KMS-11 (cell line): Measurements from ENCODE around the gene CGA.

Experiments
- H2AFZ ChIP-seq: fragments of 200-600 bp; sonication (generic); 2 replicates; pipeline ENCODE4 v1.6.1; 2016; ENCODE audit warnings: antibody characterized with exemption, mixed run types, low read depth
- H3K27ac ChIP-seq: fragments of 200-600 bp; sonication (generic); 2 replicates; pipeline ENCODE4 v1.6.1; 2016; ENCODE audit warnings: mild to moderate bottlenecking, mixed run types
- H3K27me3 ChIP-seq: fragments of 200-600 bp; sonication (generic); 2 replicates; pipeline ENCODE4 v1.6.1; 2017; ENCODE audit warnings: mild to moderate bottlenecking, low read depth, mixed run types, moderate library complexity; ENCODE audit not compliant: insufficient read depth
- H3K36me3 ChIP-seq: fragments of 200-600 bp; sonication (generic); 2 replicates; pipeline ENCODE4 v1.6.1; 2017; ENCODE audit warnings: mild to moderate bottlenecking, mixed run types; ENCODE audit not compliant: insufficient read depth
- H3K4me1 ChIP-seq: fragments of 200-600 bp; sonication (generic); 2 replicates; pipeline ENCODE4 v1.6.1; 2016; ENCODE audit warnings: mild to moderate bottlenecking, low read depth, mixed run types; ENCODE audit not compliant: poor library complexity, severe bottlenecking
- H3K4me2 ChIP-seq: fragments of 200-600 bp; sonication (generic); 2 replicates; pipeline ENCODE4 v1.7.0; 2016; ENCODE audit warnings: mild to moderate bottlenecking, mixed run types
- H3K4me3 ChIP-seq: fragments of 200-600 bp; sonication (generic); IDR thresholded peaks from 2 replicates; pipeline ENCODE4 v1.6.1; 2017; ENCODE audit warnings: low read depth, low read length, mixed read lengths; ENCODE audit not compliant: insufficient read depth
- H3K79me2 ChIP-seq: fragments of 200-600 bp; sonication (generic); 2 replicates; pipeline ENCODE4 v1.6.1; 2016; ENCODE audit warnings: low read depth, mixed run types; ENCODE audit not compliant: insufficient read depth
- H3K9ac ChIP-seq: fragments of 200-600 bp; sonication (generic); 2 replicates; pipeline ENCODE4 v1.6.1; 2016; ENCODE audit warnings: mild to moderate bottlenecking, mixed run types
- H4K20me1 ChIP-seq: fragments of 200-600 bp; sonication (generic); 2 replicates; pipeline ENCODE4 v1.6.1; 2016; ENCODE audit warnings: mild to moderate bottlenecking, mixed run types; ENCODE audit not compliant: insufficient read depth
- TF ChIP-seq, protein P1 (sequence below): fragments of 200-600 bp; sonication (generic); conservative IDR thresholded peaks from 2 replicates; pipeline ENCODE4 v1.6.1; 2017; ENCODE audit warnings: low read depth, mild to moderate bottlenecking, antibody characterized with exemption, low read length, moderate library complexity, mixed read lengths

Gene CGA

DNA sequence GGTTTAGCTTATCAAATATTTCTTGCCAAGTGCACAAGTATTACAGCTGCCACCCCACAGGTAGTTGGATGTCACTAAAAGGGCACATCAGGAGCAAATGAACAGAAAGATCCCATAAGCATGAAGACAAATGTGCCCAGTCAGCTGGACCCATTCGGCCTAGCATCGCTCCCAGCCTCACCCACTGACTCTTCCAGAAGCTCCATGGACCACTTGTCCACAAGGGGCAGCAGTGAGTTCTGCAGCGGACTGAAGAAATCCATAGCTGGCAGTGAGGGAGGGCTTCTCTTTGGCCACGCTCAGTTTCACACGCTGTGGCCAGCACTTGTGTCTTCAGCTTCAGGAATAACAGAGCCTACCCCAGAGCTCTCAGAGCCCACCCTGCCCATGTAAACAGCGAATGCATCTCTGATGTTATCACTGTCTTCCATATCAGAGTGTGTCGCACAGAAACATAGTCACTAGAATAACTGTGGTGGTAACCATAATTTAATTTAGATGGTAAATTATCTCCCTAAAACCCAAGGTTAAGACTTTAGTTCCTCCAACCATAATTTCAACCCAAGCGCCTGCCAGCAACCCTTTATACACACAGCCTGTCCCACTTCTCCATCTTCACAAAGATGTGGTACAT, 15.8 kb downstream of the CGA start:
- Histone ChIP-seq H2AFZ (no peak overlapping the region), H3K27me3 (no peaks in the 10 kb centered on the region), H3K4me1 (no peaks in the 10 kb centered on the region), H3K9ac (no peak overlapping the region), H3K4me3 (no peak overlapping the region), H3K79me2 (no peaks in the 10 kb centered on the region), H3K4me2 (no peak overlapping the region), H3K27ac (no peak overlapping the region), H3K36me3 (no peaks in the 10 kb centered on the region), H4K20me1 (no peaks in the 10 kb centered on the region)
- TF ChIP-seq, protein P1, sequence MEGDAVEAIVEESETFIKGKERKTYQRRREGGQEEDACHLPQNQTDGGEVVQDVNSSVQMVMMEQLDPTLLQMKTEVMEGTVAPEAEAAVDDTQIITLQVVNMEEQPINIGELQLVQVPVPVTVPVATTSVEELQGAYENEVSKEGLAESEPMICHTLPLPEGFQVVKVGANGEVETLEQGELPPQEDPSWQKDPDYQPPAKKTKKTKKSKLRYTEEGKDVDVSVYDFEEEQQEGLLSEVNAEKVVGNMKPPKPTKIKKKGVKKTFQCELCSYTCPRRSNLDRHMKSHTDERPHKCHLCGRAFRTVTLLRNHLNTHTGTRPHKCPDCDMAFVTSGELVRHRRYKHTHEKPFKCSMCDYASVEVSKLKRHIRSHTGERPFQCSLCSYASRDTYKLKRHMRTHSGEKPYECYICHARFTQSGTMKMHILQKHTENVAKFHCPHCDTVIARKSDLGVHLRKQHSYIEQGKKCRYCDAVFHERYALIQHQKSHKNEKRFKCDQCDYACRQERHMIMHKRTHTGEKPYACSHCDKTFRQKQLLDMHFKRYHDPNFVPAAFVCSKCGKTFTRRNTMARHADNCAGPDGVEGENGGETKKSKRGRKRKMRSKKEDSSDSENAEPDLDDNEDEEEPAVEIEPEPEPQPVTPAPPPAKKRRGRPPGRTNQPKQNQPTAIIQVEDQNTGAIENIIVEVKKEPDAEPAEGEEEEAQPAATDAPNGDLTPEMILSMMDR: peak; percentile 74

DNA sequence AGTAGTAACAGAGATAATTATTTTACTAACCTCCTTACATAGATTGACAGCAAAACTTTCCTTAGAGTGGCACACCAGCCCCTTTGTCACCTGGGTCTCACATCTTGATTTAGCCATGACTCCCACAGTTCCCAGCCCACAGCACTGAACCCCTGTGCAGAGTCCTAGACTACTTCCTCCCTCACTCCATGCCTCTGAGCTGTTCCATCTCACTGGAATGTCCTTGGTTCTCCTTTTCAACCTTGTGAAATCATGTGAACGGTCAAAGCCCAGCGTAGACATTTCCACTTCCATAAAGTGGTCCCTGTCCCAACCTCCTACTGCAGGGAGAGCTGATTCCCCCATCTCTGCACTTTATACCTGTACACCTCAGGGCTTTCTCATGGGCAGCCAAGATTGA, 19.7 kb downstream of the CGA start:
- Histone ChIP-seq H3K4me1 (no peaks in the 10 kb centered on the region), H3K27me3 (no peaks in the 10 kb centered on the region), H3K36me3 (no peaks in the 10 kb centered on the region), H3K9ac (no peak overlapping the region), H3K79me2 (no peaks in the 10 kb centered on the region), H3K27ac (no peak overlapping the region), H2AFZ (no peak overlapping the region), H3K4me3 (no peak overlapping the region), H3K4me2 (no peak overlapping the region), H4K20me1 (no peaks in the 10 kb centered on the region)
- TF ChIP-seq, protein P1: no peak

DNA sequence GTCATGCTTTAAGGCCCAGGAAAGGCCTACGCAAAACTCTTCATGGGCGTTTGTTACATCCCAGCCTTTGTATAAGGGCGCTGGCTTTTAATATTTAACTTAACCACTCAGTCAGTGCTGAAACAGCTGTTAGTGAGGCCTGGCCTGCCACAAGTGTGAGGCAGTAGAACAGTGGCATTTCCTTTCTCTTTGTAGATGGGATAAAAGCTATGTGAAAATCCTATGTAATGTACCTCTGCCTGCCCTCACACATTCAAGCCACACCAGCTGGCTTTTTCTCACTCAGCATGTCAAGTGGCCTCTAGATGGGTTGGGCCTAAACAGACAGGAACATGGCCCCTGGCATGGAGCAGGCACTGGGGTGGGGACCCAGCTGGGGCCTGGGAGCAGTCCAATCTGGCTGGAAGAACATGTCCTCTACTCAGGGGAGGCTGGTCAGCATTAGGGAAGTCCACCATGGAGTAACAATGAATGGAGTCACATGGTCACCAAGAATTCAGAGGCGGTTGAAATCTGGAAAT, 20.7 kb downstream of the CGA start:
- no peaks in the 10 kb centered on the region for H3K27me3 ChIP-seq
- no peaks in the 10 kb centered on the region for H4K20me1 ChIP-seq
- H3K79me2 ChIP-seq: no peaks in the 10 kb centered on the region
- TF ChIP-seq, protein P1: no peak
- H2AFZ ChIP-seq: no peak overlapping the region
- no peaks in the 10 kb centered on the region for H3K36me3 ChIP-seq
- H3K4me2 ChIP-seq: no peak overlapping the region
- H3K27ac ChIP-seq: no peak overlapping the region
- no peak overlapping the region for H3K9ac ChIP-seq
- H3K4me3 ChIP-seq: no peak overlapping the region
- H3K4me1 ChIP-seq: no peaks in the 10 kb centered on the region

DNA sequence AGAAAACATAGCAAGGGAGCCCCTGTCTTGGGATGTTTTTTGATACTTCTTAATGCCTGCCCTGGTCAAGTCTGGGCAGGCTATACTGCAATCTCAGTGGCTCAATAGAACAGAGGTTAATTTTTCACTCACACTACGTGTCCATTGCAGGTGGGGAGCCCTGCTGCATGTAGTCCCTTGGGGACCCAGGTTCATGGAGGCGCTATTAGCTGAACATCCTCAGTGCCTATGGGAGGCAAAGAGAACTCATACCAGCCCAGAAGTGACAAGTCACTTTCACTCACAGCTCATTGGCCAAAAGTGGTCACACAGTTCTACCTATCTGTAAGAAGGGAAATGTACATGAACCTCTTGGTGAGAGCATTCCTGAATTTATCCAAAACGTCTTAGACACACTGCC, 23.2 kb downstream of the CGA start:
- Histone ChIP-seq H3K9ac (no peak overlapping the region), H3K27me3 (no peaks in the 10 kb centered on the region), H3K27ac (no peak overlapping the region), H4K20me1 (no peaks in the 10 kb centered on the region), H3K4me3 (no peak overlapping the region), H2AFZ (no peak overlapping the region), H3K36me3 (no peaks in the 10 kb centered on the region), H3K4me1 (peaks cover 4% of the 10 kb centered on the region), H3K79me2 (no peaks in the 10 kb centered on the region), H3K4me2 (no peak overlapping the region)
- TF ChIP-seq, protein P1: no peak
